ENCODE data around the gene ACOT6.

Gene ACOT6

GRCh38 chr14:73599499-73599898 lies 12.8 kb upstream of the ACOT6 start:
- Histone ChIP-seq H3K36me3 (ENCODE audit: control insufficient read depth, insufficient read depth, low read length) (no peaks in the 10 kb centered on the region), H3K9ac (no peak overlapping the region), H3K9me3 (ENCODE audit: control insufficient read depth, low read length) (no peaks in the 10 kb centered on the region), H3K27me3 (ENCODE audit: control insufficient read depth, insufficient read depth, low read length) (no peaks in the 10 kb centered on the region), H3K4me1 (no peaks in the 10 kb centered on the region), H3K4me3 (ENCODE audit: low read depth, low read length) (no peak overlapping the region), H2AFZ (no peak overlapping the region), H3K79me2 (no peaks in the 10 kb centered on the region), H3K4me2 (ENCODE audit: low read length) (no peak overlapping the region), H3K27ac (no peak overlapping the region)
- TF ChIP-seq, protein P1, sequence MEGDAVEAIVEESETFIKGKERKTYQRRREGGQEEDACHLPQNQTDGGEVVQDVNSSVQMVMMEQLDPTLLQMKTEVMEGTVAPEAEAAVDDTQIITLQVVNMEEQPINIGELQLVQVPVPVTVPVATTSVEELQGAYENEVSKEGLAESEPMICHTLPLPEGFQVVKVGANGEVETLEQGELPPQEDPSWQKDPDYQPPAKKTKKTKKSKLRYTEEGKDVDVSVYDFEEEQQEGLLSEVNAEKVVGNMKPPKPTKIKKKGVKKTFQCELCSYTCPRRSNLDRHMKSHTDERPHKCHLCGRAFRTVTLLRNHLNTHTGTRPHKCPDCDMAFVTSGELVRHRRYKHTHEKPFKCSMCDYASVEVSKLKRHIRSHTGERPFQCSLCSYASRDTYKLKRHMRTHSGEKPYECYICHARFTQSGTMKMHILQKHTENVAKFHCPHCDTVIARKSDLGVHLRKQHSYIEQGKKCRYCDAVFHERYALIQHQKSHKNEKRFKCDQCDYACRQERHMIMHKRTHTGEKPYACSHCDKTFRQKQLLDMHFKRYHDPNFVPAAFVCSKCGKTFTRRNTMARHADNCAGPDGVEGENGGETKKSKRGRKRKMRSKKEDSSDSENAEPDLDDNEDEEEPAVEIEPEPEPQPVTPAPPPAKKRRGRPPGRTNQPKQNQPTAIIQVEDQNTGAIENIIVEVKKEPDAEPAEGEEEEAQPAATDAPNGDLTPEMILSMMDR (IDR thresholded peaks at IDR 0.05) = no peak

DNA sequence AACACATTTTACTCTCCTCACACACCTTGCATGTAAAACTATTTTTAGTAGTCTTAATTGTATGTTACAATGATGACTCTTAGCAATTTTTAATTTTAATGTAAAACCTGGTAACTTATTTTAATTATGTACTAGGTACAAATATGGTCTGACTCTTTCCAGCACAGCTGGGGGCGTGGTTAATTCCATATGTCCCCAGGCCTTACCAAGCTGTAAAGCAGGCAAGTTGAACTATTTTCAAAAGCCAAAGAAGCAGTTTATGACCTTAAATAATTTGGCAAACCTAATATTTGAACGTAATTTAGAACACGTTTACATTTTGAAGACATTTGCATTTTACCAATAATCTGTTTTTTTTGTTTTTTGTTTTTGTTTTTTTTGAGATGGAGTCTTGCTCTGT lies 9.3 kb upstream of the ACOT6 start:
- TF ChIP-seq, protein P1 (IDR thresholded peaks at IDR 0.05) = no peak
- Histone ChIP-seq H3K9ac (no peak overlapping the region), H3K27ac (no peak overlapping the region), H3K9me3 (ENCODE audit: control insufficient read depth, low read length) (no peaks in the 10 kb centered on the region), H3K36me3 (ENCODE audit: control insufficient read depth, insufficient read depth, low read length) (no peaks in the 10 kb centered on the region), H3K27me3 (ENCODE audit: control insufficient read depth, insufficient read depth, low read length) (no peaks in the 10 kb centered on the region), H3K4me1 (no peaks in the 10 kb centered on the region), H2AFZ (no peak overlapping the region), H3K4me2 (ENCODE audit: low read length) (no peak overlapping the region), H3K79me2 (no peaks in the 10 kb centered on the region), H3K4me3 (ENCODE audit: low read depth, low read length) (no peak overlapping the region)

GRCh38 chr14:73606271-73606670 lies 6.0 kb upstream of the ACOT6 start:
- no peak overlapping the region for H3K4me2 ChIP-seq (ENCODE audit: low read length)
- H3K9ac ChIP-seq = no peak overlapping the region
- no peaks in the 10 kb centered on the region for H3K36me3 ChIP-seq (ENCODE audit: control insufficient read depth, insufficient read depth, low read length)
- no peaks in the 10 kb centered on the region for H3K27me3 ChIP-seq (ENCODE audit: control insufficient read depth, insufficient read depth, low read length)
- H3K4me1 ChIP-seq = no peaks in the 10 kb centered on the region
- no peak overlapping the region for H2AFZ ChIP-seq
- no peak overlapping the region for H3K4me3 ChIP-seq (ENCODE audit: low read depth, low read length)
- no peaks in the 10 kb centered on the region for H3K9me3 ChIP-seq (ENCODE audit: control insufficient read depth, low read length)
- no peaks in the 10 kb centered on the region for H3K79me2 ChIP-seq
- TF ChIP-seq, protein P1 (IDR thresholded peaks at IDR 0.05) = no peak
- no peak overlapping the region for H3K27ac ChIP-seq

DNA sequence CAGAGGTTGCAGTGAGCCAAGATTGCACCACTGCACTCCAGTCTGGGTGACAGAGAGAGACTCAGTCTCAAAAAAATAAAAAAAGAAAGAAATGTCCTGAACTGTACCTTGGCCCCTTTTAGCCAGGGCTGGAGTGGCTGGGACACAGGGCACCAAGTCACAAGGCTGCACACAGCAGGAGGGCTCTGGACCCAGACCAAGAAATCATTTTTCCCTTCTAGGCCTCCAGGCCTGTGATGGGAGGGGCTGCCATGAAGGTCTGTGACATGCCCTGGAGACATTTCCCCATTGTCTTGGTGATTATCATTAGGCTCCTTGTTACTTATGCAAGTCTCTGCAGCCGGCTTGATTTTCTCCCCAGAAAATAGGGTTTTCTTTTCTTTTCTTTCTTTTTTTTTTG lies 5.1 kb upstream of the ACOT6 start:
- no peaks in the 10 kb centered on the region for H3K79me2 ChIP-seq
- no peaks in the 10 kb centered on the region for H3K9me3 ChIP-seq (ENCODE audit: control insufficient read depth, low read length)
- no peaks in the 10 kb centered on the region for H3K36me3 ChIP-seq (ENCODE audit: control insufficient read depth, insufficient read depth, low read length)
- H3K27ac ChIP-seq = no peak overlapping the region
- TF ChIP-seq, protein P1 (IDR thresholded peaks at IDR 0.05) = no peak
- no peak overlapping the region for H2AFZ ChIP-seq
- no peaks in the 10 kb centered on the region for H3K4me1 ChIP-seq
- H3K4me2 ChIP-seq (ENCODE audit: low read length) = no peak overlapping the region
- no peak overlapping the region for H3K9ac ChIP-seq
- no peak overlapping the region for H3K4me3 ChIP-seq (ENCODE audit: low read depth, low read length)
- H3K27me3 ChIP-seq (ENCODE audit: control insufficient read depth, insufficient read depth, low read length) = no peaks in the 10 kb centered on the region

GRCh38 chr14:73610687-73611086 lies 1.6 kb upstream of the ACOT6 start:
- no peaks in the 10 kb centered on the region for H3K27me3 ChIP-seq (ENCODE audit: control insufficient read depth, insufficient read depth, low read length)
- TF ChIP-seq, protein P1 (IDR thresholded peaks at IDR 0.05) = no peak
- H3K4me1 ChIP-seq = no peaks in the 10 kb centered on the region
- H3K4me2 ChIP-seq (ENCODE audit: low read length) = no peak overlapping the region
- H3K36me3 ChIP-seq (ENCODE audit: control insufficient read depth, insufficient read depth, low read length) = no peaks in the 10 kb centered on the region
- H3K79me2 ChIP-seq = no peaks in the 10 kb centered on the region
- H3K9ac ChIP-seq = no peak overlapping the region
- no peak overlapping the region for H3K27ac ChIP-seq
- H3K4me3 ChIP-seq (ENCODE audit: low read depth, low read length) = no peak overlapping the region
- H3K9me3 ChIP-seq (ENCODE audit: control insufficient read depth, low read length) = no peaks in the 10 kb centered on the region
- H2AFZ ChIP-seq = no peak overlapping the region
